ENCODE measurements around the gene TEF. TPM values are rescaled to one million over a fixed set of nuclear protein-coding genes. Genes with fewer than 3 reads are reported as not detected.
A peak's percentile ranks its signal among the peaks of the same experiment; 100 is the strongest.
"Not testable (repeated sequence)": the region's sequence is repeated elsewhere in the genome, so short reads cannot be mapped to it uniquely, and the experiment has no call there.

The TEF gene
- polyA plus RNA-seq, 1 experiment = 13.7 TPM

DNA sequence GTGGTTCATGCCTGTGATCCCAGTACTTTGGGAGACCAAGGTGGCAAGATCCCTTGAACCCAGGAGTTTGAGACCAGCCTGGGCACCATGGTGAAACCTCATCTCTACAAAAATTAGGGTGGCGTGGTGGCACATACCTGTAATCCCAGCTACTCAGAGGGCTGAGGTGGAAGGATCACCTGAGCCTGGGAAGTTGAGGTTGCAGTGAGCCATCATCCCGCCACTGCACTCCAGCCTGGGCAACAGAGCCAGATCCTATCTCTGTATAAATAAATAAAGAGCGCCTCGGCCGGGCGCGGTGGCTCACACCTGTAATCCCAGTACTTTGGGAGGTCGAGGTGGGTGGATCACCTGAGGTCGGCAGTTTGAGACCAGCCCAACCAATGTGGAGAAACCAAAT is 37.0 kb downstream of the TEF start:
- ChIA-PET CTCF (interaction anchor here (2.0 to 3.3 kb wide), 2 partner anchors 15 to 99 kb away, joined by 7 to 10 read pairs; no protein-coding TSS in a partner anchor), POLR2A (interaction anchor here (0.6 kb wide), 1 partner anchor 37 kb away, joined by 3 read pairs; the partner anchor contains the start of gene TEF)
- no peaks in the 10 kb centered on the region for H3K27me3 ChIP-seq (ENCODE audit: control insufficient read depth, insufficient read depth, low read length)
- no peak overlapping the region for H3K27ac ChIP-seq (ENCODE audit: low read depth, low read length)
- TF ChIP-seq CTCF (IDR thresholded peaks at IDR 0.05; ENCODE audit: low read depth, low read length) = no peak
- no peak overlapping the region for H3K4me3 ChIP-seq (ENCODE audit: low read depth, low read length)
- no peak for DNase-seq (ENCODE audit: low read depth, low spot score)
- no peaks in the 10 kb centered on the region for H3K9me3 ChIP-seq (ENCODE audit: control insufficient read depth, insufficient read depth, low read length)

GRCh38 chr22:41425660-41426365 is 44.1 kb downstream of the TEF start:
- no peak overlapping the region for H3K27ac ChIP-seq (ENCODE audit: low read depth, low read length)
- TF ChIP-seq CTCF (IDR thresholded peaks at IDR 0.05; ENCODE audit: low read depth, low read length) = no peak
- ChIA-PET CTCF (interaction anchor here (0.6 to 1.9 kb wide), 2 partner anchors 23 to 92 kb away, joined by 5 read pairs; no protein-coding TSS in a partner anchor), POLR2A (no interaction called here)
- H3K27me3 ChIP-seq (ENCODE audit: control insufficient read depth, insufficient read depth, low read length) = no peaks in the 10 kb centered on the region
- no peaks in the 10 kb centered on the region for H3K9me3 ChIP-seq (ENCODE audit: control insufficient read depth, insufficient read depth, low read length)
- no peak for DNase-seq (ENCODE audit: low read depth, low spot score)
- H3K4me3 ChIP-seq (ENCODE audit: low read depth, low read length) = no peak overlapping the region

GRCh38 chr22:41429232-41429950 is 47.6 kb downstream of the TEF start:
- Histone ChIP-seq H3K27ac (ENCODE audit: low read depth, low read length) (peak overlapping the region; percentile 31), H3K4me3 (ENCODE audit: low read depth, low read length) (no peak overlapping the region), H3K9me3 (ENCODE audit: control insufficient read depth, insufficient read depth, low read length) (no peaks in the 10 kb centered on the region), H3K27me3 (ENCODE audit: control insufficient read depth, insufficient read depth, low read length) (no peaks in the 10 kb centered on the region)
- POLR2A ChIA-PET = interaction anchor here (0.7 to 2.1 kb wide), 2 partner anchors 17 to 62 kb away, joined by 4 to 10 read pairs; partner anchors contain the start of gene TOB2
- no peak for TF ChIP-seq CTCF (IDR thresholded peaks at IDR 0.05; ENCODE audit: low read depth, low read length)
- CTCF ChIA-PET = interaction anchor here (1.1 to 1.4 kb wide), 2 partner anchors 88 to 95 kb away, joined by 4 to 5 read pairs; no protein-coding TSS in a partner anchor
- no peak for DNase-seq (ENCODE audit: low read depth, low spot score)

DNA sequence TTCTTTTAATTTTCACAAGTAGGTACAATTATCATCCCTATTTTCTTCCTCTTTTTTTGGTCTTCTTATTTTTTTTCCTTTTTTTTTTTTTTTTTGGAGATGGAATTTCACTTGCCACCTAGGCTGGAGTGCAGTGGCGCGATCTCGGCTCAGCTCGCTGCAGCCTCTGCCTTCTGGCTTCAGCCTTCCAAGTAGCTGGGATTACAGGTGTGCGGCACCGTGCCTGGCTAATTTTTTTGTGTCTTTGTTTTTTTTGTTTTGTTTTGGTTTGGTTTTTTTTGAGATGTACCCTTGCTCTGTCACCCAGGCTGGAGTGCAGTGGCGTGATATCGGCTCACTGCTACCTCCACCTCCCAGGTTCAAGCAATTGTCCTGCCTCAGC is 48.2 kb downstream of the TEF start:
- TF ChIP-seq CTCF (IDR thresholded peaks at IDR 0.05; ENCODE audit: low read depth, low read length) = no peak
- no peak for DNase-seq (ENCODE audit: low read depth, low spot score)
- Histone ChIP-seq H3K27me3 (ENCODE audit: control insufficient read depth, insufficient read depth, low read length) (no peaks in the 10 kb centered on the region), H3K27ac (ENCODE audit: low read depth, low read length) (no peak overlapping the region), H3K9me3 (ENCODE audit: control insufficient read depth, insufficient read depth, low read length) (no peaks in the 10 kb centered on the region), H3K4me3 (ENCODE audit: low read depth, low read length) (no peak overlapping the region)
- CTCF ChIA-PET = interaction anchor here (1.1 to 1.4 kb wide), 2 partner anchors 88 to 95 kb away, joined by 4 to 5 read pairs; no protein-coding TSS in a partner anchor
- POLR2A ChIA-PET = no interaction called here

GRCh38 chr22:41431656-41432055 is 49.9 kb downstream of the TEF start:
- H3K9me3 ChIP-seq (ENCODE audit: control insufficient read depth, insufficient read depth, low read length) = no peaks in the 10 kb centered on the region
- TF ChIP-seq CTCF (IDR thresholded peaks at IDR 0.05; ENCODE audit: low read depth, low read length) = no peak
- H3K27me3 ChIP-seq (ENCODE audit: control insufficient read depth, insufficient read depth, low read length) = no peaks in the 10 kb centered on the region
- ChIA-PET POLR2A (no interaction called here), CTCF (no interaction called here)
- DNase-seq (ENCODE audit: low read depth, low spot score) = no peak
- no peak overlapping the region for H3K27ac ChIP-seq (ENCODE audit: low read depth, low read length)
- no peak overlapping the region for H3K4me3 ChIP-seq (ENCODE audit: low read depth, low read length)

GRCh38 chr22:41433480-41433879 is 51.7 kb downstream of the TEF start:
- H3K27ac ChIP-seq (ENCODE audit: low read depth, low read length); POLR2A ChIA-PET; H3K27me3 ChIP-seq (ENCODE audit: control insufficient read depth, insufficient read depth, low read length); H3K4me3 ChIP-seq (ENCODE audit: low read depth, low read length); DNase-seq (ENCODE audit: low read depth, low spot score); CTCF ChIA-PET; H3K9me3 ChIP-seq (ENCODE audit: control insufficient read depth, insufficient read depth, low read length): not testable (repeated sequence)

GRCh38 chr22:41434361-41435003 is 52.7 kb downstream of the TEF start:
- H3K4me3 ChIP-seq (ENCODE audit: low read depth, low read length); H3K9me3 ChIP-seq (ENCODE audit: control insufficient read depth, insufficient read depth, low read length); H3K27me3 ChIP-seq (ENCODE audit: control insufficient read depth, insufficient read depth, low read length); DNase-seq (ENCODE audit: low read depth, low spot score); H3K27ac ChIP-seq (ENCODE audit: low read depth, low read length); CTCF ChIA-PET: not testable (repeated sequence)
- POLR2A ChIA-PET = interaction anchor here (1.1 kb wide), 1 partner anchor 12 kb away, joined by 3 read pairs; the partner anchor contains the start of gene TOB2
